HepG2 (cell line): ENCODE results near the gene MIB2. TPM values are rescaled to one million over a fixed set of nuclear protein-coding genes. Genes with fewer than 3 reads are reported as not detected.

Experiments used
- ATM ChIP-seq: fragments of 450-650 bp; IDR thresholded peaks from 2 replicates; pipeline ENCODE4 v1.7.1; 2017; ENCODE audit warnings: mild to moderate bottlenecking, borderline replicate concordance
- FOXO4 ChIP-seq: sonication (generic); formaldehyde crosslinking; conservative IDR thresholded peaks from 2 replicates; pipeline ENCODE4 v1.8.1; 2023; ENCODE audit warnings: missing genetic modification reagents
- HMGXB4 ChIP-seq, 2 experiments: sonication (generic) in 1 of 2; formaldehyde crosslinking in 1 of 2; IDR thresholded peaks; 2 replicates each; pipeline versions ENCODE4 v1.4.0 to v1.6.1; 2018 to 2020; ENCODE audit warnings: missing genetic modification reagents in 2 of 2, borderline replicate concordance in 1 of 2, low read depth in 1 of 2, mild to moderate bottlenecking in 1 of 2, missing biosample characterization in 1 of 2
- IRX3 ChIP-seq: sonication (generic); formaldehyde crosslinking; IDR thresholded peaks from 2 replicates; pipeline ENCODE4 v1.8.1; 2023; ENCODE audit warnings: mild to moderate bottlenecking, low read depth, missing genetic modification reagents, borderline replicate concordance
- KDM5A ChIP-seq: fragments of 200-600 bp; sonication (generic); IDR thresholded peaks from 2 replicates; pipeline ENCODE4 v1.7.0; 2018; ENCODE audit warnings: antibody characterized with exemption, mild to moderate bottlenecking, low read length, borderline replicate concordance
- SKI ChIP-seq: fragments of 450-650 bp; IDR thresholded peaks from one replicate; pipeline ENCODE4 v1.6.1; 2018; ENCODE audit warnings: mild to moderate bottlenecking; ENCODE audit not compliant: partially characterized antibody
- YY1 ChIP-seq: IDR thresholded peaks from 2 replicates; pipeline ENCODE4 v1.6.1; 2011; ENCODE audit warnings: low read length, low read depth, moderate library complexity, mild to moderate bottlenecking; ENCODE audit not compliant: insufficient read depth, insufficient replicate concordance
- ZNF142 ChIP-seq: sonication (generic); formaldehyde crosslinking; IDR thresholded peaks from 2 replicates; pipeline ENCODE4 v1.4.0; 2020; ENCODE audit warnings: missing genetic modification reagents
- ZNF709 ChIP-seq: sonication (generic); formaldehyde crosslinking; IDR thresholded peaks from 2 replicates; pipeline ENCODE4 v1.5.0; 2020; ENCODE audit warnings: mild to moderate bottlenecking, missing genetic modification reagents
- ZNF782 ChIP-seq: sonication (generic); formaldehyde crosslinking; IDR thresholded peaks from 2 replicates; pipeline ENCODE4 v1.4.0; 2020; ENCODE audit warnings: missing genetic modification reagents, mild to moderate bottlenecking, borderline replicate concordance
- ZNF891 ChIP-seq: sonication (generic); formaldehyde crosslinking; IDR thresholded peaks from 2 replicates; pipeline ENCODE4 v1.5.0; 2020; ENCODE audit warnings: mild to moderate bottlenecking, missing genetic modification reagents
- ZSCAN21 ChIP-seq: sonication (generic); formaldehyde crosslinking; IDR thresholded peaks from 2 replicates; pipeline ENCODE4 v1.8.0; 2022; ENCODE audit warnings: mild to moderate bottlenecking, missing genetic modification reagents, moderate library complexity, borderline replicate concordance
- polyA plus RNA-seq, 8 experiments: library from polyadenylated mRNA; depleted of rRNA in 3 of 8; stranded (reverse) in 7 of 8; unstranded in 1 of 8; fragments of >200 nt; fragmentation: Illumina TruSeq in 4 of 8; extraction: Trizol in 4 of 8; gene quantifications; 2 replicates each; pipeline versions ENCODE4 v1.2.1 to v1.2.3, GENCODE V29; 2011 to 2016; ENCODE audit warnings: low read depth in 4 of 8, missing spikeins in 1 of 8, mixed read lengths in 1 of 8; ENCODE audit not compliant: insufficient read depth in 1 of 8
- total RNA-seq, 5 experiments: library from RNA; depleted of rRNA; stranded (reverse); fragments of >200 nt; fragmentation: Illumina TruSeq; extraction: Trizol; gene quantifications; 2 replicates each; pipeline ENCODE4 v1.2.3, GENCODE V29; 2016; ENCODE audit warnings: low read depth in 1 of 5
- TF ChIP-seq, protein P1 (sequence below): sonication (generic); formaldehyde crosslinking; IDR thresholded peaks from 2 replicates; pipeline ENCODE4 v1.5.1; 2020; ENCODE audit warnings: mild to moderate bottlenecking, missing genetic modification reagents, moderate library complexity

Gene MIB2
- total and polyA plus RNA-seq, 2 of the 13 experiments (the other 11 are each of a cell fraction or from before 2014, with no cell fraction given): 19.9 to 30.4 TPM

DNA sequence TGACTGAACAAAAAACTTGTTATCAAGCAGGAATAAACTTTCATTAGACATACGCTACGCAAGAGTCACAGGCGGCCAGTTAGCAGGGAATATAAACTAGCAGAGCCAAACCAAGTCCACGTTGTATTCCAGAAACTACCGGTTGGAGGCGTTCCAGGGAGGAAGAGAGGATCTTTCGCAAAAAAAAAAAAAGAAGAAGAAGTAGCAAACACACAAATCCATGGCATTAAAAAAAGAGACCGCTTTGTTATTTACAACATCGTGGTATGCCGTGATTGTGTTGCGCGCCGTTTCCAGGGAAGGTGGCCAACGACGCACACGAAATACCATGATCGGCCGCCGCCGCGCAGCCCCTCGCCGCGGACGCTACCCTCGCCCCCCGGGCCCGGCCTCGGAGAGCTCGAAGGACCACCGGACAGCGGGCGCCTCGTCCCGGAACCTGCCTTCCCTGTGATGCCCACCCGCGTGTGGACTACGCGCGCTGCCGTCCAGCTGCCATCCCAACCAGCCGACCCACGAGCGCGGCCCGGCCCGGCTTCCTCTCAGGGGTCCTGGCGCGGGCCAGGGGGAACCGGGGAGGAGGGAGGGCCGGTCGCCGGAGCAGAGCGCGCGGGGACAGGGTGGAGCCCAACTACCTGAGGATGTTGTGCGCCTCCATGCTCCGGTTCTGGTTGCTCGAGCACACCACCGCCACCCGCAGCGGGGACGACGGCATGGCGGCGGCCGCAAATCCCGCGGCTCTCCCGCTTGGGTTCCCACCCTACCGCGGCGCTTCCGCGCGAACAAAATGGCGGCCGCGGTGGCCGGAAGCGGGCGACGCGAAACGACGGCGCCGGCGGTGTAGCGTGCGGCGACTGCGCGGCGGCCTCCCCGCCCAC is 41.2 kb upstream of the MIB2 start (continued):
- TF ChIP-seq, protein P1, sequence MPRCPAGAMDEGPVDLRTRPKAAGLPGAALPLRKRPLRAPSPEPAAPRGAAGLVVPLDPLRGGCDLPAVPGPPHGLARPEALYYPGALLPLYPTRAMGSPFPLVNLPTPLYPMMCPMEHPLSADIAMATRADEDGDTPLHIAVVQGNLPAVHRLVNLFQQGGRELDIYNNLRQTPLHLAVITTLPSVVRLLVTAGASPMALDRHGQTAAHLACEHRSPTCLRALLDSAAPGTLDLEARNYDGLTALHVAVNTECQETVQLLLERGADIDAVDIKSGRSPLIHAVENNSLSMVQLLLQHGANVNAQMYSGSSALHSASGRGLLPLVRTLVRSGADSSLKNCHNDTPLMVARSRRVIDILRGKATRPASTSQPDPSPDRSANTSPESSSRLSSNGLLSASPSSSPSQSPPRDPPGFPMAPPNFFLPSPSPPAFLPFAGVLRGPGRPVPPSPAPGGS (CRISPR knock-in tag): 0 out of 2 replicates have a peak, but pooled peaks have one; percentile 11
- TF ChIP-seq ZNF891 (CRISPR knock-in tag): peak; percentile 64
- peak; percentile 96 for TF ChIP-seq YY1
- peak; percentile 35 to 68; a peak in 2 of 4 replicates for TF ChIP-seq HMGXB4 (CRISPR knock-in tag; IDR thresholded peaks at IDR 0.05; ENCODE audit: borderline replicate concordance in 1 of 2, low read depth in 1 of 2)
- no peak for TF ChIP-seq ATM
- no peak for TF ChIP-seq SKI
- TF ChIP-seq FOXO4 (CRISPR knock-in tag): 0 out of 2 replicates have a peak, but pooled peaks have one; percentile 65
- TF ChIP-seq ZNF142: peak; percentile 83; the same call in 1 of the 2 replicates
- peak; percentile 32; the same call in 1 of the 2 replicates for TF ChIP-seq ZNF709 (CRISPR knock-in tag)
- peak; percentile 20; the same call in 1 of the 2 replicates for TF ChIP-seq KDM5A
- TF ChIP-seq IRX3 (CRISPR knock-in tag): no peak
- TF ChIP-seq ZSCAN21: peak; percentile 87
- peak; percentile 77 for TF ChIP-seq ZNF782 (CRISPR knock-in tag)
